ENCODE measurements around the gene FRAT1. TPM values are rescaled to one million over a fixed set of nuclear protein-coding genes. Genes with fewer than 3 reads are reported as not detected.

The FRAT1 gene
- total RNA-seq, 1 experiment from 2014 or later: 1.7 TPM

DNA sequence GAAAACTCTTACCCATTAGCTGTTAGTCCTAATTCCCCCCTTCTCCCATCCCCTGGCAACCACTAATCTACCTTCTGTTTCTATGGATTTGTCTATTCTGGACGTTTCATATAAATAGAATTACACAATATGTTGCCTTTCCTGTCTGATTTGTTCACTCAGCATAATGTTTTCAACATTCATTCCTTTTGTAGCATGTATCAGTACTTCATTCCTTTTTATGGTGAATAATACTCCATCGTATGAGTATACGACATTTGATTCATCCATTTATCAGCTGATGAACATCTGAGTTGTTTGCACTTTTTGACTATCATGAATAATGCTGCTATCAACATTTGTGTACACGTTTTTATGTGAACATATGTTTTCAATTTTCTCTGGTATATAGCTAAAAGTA lies 4.4 kb upstream of the FRAT1 start:
- H3K27me3 ChIP-seq (ENCODE audit: insufficient read depth, low read length): no peaks in the 10 kb centered on the region
- ATAC-seq (no peak), DNase-seq (ENCODE audit: low read depth, low spot score) (no peak)
- BruUV-seq (replicated peaks): no TSS peak
- H3K36me3 ChIP-seq (ENCODE audit: control insufficient read depth in 1 of 2, insufficient read depth in 2 of 2, low read length in 2 of 2): no peaks in the 10 kb centered on the region
- 0 out of 2 replicates have a peak, but pooled peaks cover 4% of the 10 kb centered on the region for H3K9me2 ChIP-seq (ENCODE audit: insufficient read depth)
- no peak overlapping the region for H3K4me2 ChIP-seq (ENCODE audit: low read length)
- POLR2A ChIA-PET: no interaction called here
- intact Hi-C loops (cut with micrococcal nuclease): no loop called here
- H4K20me1 ChIP-seq (ENCODE audit: insufficient read depth): no peaks in the 10 kb centered on the region
- TF ChIP-seq, protein P1, sequence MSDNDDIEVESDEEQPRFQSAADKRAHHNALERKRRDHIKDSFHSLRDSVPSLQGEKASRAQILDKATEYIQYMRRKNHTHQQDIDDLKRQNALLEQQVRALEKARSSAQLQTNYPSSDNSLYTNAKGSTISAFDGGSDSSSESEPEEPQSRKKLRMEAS (IDR thresholded peaks at IDR 0.05): no peak
- no peak for TF ChIP-seq ELF1 (IDR thresholded peaks at IDR 0.05; ENCODE audit: borderline replicate concordance, low read depth)
- TF ChIP-seq, protein P2, sequence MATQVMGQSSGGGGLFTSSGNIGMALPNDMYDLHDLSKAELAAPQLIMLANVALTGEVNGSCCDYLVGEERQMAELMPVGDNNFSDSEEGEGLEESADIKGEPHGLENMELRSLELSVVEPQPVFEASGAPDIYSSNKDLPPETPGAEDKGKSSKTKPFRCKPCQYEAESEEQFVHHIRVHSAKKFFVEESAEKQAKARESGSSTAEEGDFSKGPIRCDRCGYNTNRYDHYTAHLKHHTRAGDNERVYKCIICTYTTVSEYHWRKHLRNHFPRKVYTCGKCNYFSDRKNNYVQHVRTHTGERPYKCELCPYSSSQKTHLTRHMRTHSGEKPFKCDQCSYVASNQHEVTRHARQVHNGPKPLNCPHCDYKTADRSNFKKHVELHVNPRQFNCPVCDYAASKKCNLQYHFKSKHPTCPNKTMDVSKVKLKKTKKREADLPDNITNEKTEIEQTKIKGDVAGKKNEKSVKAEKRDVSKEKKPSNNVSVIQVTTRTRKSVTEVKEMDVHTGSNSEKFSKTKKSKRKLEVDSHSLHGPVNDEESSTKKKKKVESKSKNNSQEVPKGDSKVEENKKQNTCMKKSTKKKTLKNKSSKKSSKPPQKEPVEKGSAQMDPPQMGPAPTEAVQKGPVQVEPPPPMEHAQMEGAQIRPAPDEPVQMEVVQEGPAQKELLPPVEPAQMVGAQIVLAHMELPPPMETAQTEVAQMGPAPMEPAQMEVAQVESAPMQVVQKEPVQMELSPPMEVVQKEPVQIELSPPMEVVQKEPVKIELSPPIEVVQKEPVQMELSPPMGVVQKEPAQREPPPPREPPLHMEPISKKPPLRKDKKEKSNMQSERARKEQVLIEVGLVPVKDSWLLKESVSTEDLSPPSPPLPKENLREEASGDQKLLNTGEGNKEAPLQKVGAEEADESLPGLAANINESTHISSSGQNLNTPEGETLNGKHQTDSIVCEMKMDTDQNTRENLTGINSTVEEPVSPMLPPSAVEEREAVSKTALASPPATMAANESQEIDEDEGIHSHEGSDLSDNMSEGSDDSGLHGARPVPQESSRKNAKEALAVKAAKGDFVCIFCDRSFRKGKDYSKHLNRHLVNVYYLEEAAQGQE (IDR thresholded peaks at IDR 0.05; ENCODE audit: low read depth): no peak
- TF ChIP-seq, protein P3, sequence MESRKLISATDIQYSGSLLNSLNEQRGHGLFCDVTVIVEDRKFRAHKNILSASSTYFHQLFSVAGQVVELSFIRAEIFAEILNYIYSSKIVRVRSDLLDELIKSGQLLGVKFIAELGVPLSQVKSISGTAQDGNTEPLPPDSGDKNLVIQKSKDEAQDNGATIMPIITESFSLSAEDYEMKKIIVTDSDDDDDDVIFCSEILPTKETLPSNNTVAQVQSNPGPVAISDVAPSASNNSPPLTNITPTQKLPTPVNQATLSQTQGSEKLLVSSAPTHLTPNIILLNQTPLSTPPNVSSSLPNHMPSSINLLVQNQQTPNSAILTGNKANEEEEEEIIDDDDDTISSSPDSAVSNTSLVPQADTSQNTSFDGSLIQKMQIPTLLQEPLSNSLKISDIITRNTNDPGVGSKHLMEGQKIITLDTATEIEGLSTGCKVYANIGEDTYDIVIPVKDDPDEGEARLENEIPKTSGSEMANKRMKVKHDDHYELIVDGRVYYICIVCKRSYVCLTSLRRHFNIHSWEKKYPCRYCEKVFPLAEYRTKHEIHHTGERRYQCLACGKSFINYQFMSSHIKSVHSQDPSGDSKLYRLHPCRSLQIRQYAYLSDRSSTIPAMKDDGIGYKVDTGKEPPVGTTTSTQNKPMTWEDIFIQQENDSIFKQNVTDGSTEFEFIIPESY (IDR thresholded peaks at IDR 0.05; ENCODE audit: extremely low read depth, insufficient replicate concordance, low read length): no peak
- TF ChIP-seq, protein P4, sequence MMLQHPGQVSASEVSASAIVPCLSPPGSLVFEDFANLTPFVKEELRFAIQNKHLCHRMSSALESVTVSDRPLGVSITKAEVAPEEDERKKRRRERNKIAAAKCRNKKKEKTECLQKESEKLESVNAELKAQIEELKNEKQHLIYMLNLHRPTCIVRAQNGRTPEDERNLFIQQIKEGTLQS (IDR thresholded peaks at IDR 0.05): no peak
- no peak for TF ChIP-seq JUND (IDR thresholded peaks at IDR 0.05)
- no peak for TF ChIP-seq FOSL1 (IDR thresholded peaks at IDR 0.05; ENCODE audit: low read depth)
- no peak for TF ChIP-seq SP1 (IDR thresholded peaks at IDR 0.05; ENCODE audit: low read depth)
- no peak for TF ChIP-seq CBX3 (IDR thresholded peaks at IDR 0.05; ENCODE audit: low read depth)
- TF ChIP-seq EGR1 (IDR thresholded peaks at IDR 0.05; ENCODE audit: low read depth): no peak
- TF ChIP-seq POLR2A (IDR thresholded peaks at IDR 0.05; ENCODE audit: borderline replicate concordance, extremely low read depth, insufficient read depth, insufficient read length): no peak
- H3K9me3 ChIP-seq (ENCODE audit: control insufficient read depth in 1 of 2, insufficient read depth in 1 of 2, low read depth in 1 of 2, low read length in 2 of 2): no peaks in the 10 kb centered on the region
- RAD21 ChIA-PET (ENCODE audit: low non-redundant PET in 1 of 2, low total read pairs in 2 of 2, uncharacterized antibody in 2 of 2, unreplicated experiment in 2 of 2): no interaction called here
- H3K79me2 ChIP-seq (ENCODE audit: insufficient read depth, low read length): no peaks in the 10 kb centered on the region
- H3K27ac ChIP-seq (ENCODE audit: low read depth, low read length): no peak overlapping the region
- CTCF ChIA-PET: no interaction called here
- no peak overlapping the region for H3K4me3 ChIP-seq (replicated peaks in 1 of 2; ENCODE audit: low read depth in 1 of 2, low read length in 2 of 2)
- H2AFZ ChIP-seq (ENCODE audit: low read depth, low read length, poor library complexity, severe bottlenecking): no peak overlapping the region
- H3K4me1 ChIP-seq (ENCODE audit: control insufficient read depth in 1 of 2, insufficient read depth in 2 of 2, low read length in 2 of 2): peaks cover 0 to 8% of the 10 kb centered on the region in 2 experiments; a peak in 3 of 4 replicates
- H3K9ac ChIP-seq (ENCODE audit: low read length): no peak overlapping the region

Data from HCT116 (cell line).